Testis (tissue), 5 donors: ENCODE data around the gene HNRNPH2. TPM values are rescaled to one million over a fixed set of nuclear protein-coding genes. Genes with fewer than 3 reads are reported as not detected.

Source experiments
- DNase-seq: peaks from one replicate; pipeline ENCODE4 v3.0.0-alpha.2; 2019
- H3K27ac ChIP-seq, 2 donors: fragments of 200-600 bp; sonication (generic); one replicate each; pipeline ENCODE4 v1.5.1; 2019
- H3K27me3 ChIP-seq: fragments of 200-600 bp; sonication (generic); one replicate; pipeline ENCODE4 v1.5.1; 2019
- H3K36me3 ChIP-seq: fragments of 200-600 bp; sonication (generic); one replicate; pipeline ENCODE4 v1.5.1; 2017; ENCODE audit warnings: low read depth; ENCODE audit errors: missing control alignments
- H3K4me1 ChIP-seq: fragments of 200-600 bp; sonication (generic); one replicate; pipeline ENCODE4 v1.5.1; 2019
- H3K4me3 ChIP-seq, 2 donors: fragments of 200-600 bp; sonication (generic); one replicate each; pipeline ENCODE4 v1.5.1; 2017 to 2019
- H3K9me3 ChIP-seq: fragments of 200-600 bp; sonication (generic); one replicate; pipeline ENCODE4 v1.5.1; 2017
- POLR2A ChIP-seq: fragments of 450-650 bp; IDR thresholded peaks from one replicate; pipeline ENCODE4 v1.6.1; 2017; ENCODE audit warnings: antibody characterized with exemption, mild to moderate bottlenecking, moderate library complexity
- WGBS, 2 donors: methylation state at CpG; one replicate each; pipeline ENCODE4 v1.1.5; 2018; 5-methylcytosine and 5-hydroxymethylcytosine counted together
- intact Hi-C: fragments of 100-400 bp; cut with DNase I; formaldehyde crosslinking; loops from one replicate; pipeline ENCODE4 v1.15.1; 2023; ENCODE audit warnings: low total_unique reads
- long read RNA-seq, 2 donors: transcript quantifications; one replicate each; lab custom pipeline, GENCODE V29; 2026
- polyA plus RNA-seq: library from polyadenylated mRNA; stranded (reverse); fragments of 350-450 nt; fragmentation: Illumina TruSeq; extraction: RNeasy Lipid Tissue Mini Kit (QIAGEN cat#74804); gene quantifications from one replicate; pipeline ENCODE4 v1.2.3, GENCODE V29; 2014; ENCODE audit warnings: low read depth, low replicate concordance; ENCODE audit not compliant: insufficient read depth
- total RNA-seq, 2 donors: library from RNA; depleted of rRNA; stranded (reverse); fragments of >200 nt; gene quantifications; one replicate each; pipeline ENCODE4 v1.2.3, GENCODE V29; 2016
- TF ChIP-seq, protein P1 (sequence below), 3 experiments: fragments of 450-650 bp in 2 of 3; fragments of 200-600 bp in 1 of 3; sonication (generic) in 1 of 3; IDR thresholded peaks; one replicate each; pipeline ENCODE4 v1.5.1; 2016 to 2019; ENCODE audit warnings: antibody characterized with exemption in 3 of 3, mild to moderate bottlenecking in 2 of 3, moderate library complexity in 1 of 3

The HNRNPH2 gene, protein sequence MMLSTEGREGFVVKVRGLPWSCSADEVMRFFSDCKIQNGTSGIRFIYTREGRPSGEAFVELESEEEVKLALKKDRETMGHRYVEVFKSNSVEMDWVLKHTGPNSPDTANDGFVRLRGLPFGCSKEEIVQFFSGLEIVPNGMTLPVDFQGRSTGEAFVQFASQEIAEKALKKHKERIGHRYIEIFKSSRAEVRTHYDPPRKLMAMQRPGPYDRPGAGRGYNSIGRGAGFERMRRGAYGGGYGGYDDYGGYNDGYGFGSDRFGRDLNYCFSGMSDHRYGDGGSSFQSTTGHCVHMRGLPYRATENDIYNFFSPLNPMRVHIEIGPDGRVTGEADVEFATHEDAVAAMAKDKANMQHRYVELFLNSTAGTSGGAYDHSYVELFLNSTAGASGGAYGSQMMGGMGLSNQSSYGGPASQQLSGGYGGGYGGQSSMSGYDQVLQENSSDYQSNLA
- total RNA-seq (10 to 100 TPM; 31.1 to 39.5 TPM), polyA plus RNA-seq (46.3 TPM)
- long read RNA-seq, donor 1, transcript HNRNPH2-201 (2 exons, 2,223 nt), result major isoform, 33 of 33 reads
- long read RNA-seq, donor 1, partial matches to known transcripts, result 0 of 33 reads
- long read RNA-seq, donor 1, other reads (novel, unspliced or antisense), result 0 of 33 reads
- long read RNA-seq, donor 2, transcript HNRNPH2-201 (2 exons, 2,223 nt), result major isoform, 28 of 28 reads
- long read RNA-seq, donor 2, partial matches to known transcripts, result 0 of 28 reads
- long read RNA-seq, donor 2, other reads (novel, unspliced or antisense), result 0 of 28 reads

DNA sequence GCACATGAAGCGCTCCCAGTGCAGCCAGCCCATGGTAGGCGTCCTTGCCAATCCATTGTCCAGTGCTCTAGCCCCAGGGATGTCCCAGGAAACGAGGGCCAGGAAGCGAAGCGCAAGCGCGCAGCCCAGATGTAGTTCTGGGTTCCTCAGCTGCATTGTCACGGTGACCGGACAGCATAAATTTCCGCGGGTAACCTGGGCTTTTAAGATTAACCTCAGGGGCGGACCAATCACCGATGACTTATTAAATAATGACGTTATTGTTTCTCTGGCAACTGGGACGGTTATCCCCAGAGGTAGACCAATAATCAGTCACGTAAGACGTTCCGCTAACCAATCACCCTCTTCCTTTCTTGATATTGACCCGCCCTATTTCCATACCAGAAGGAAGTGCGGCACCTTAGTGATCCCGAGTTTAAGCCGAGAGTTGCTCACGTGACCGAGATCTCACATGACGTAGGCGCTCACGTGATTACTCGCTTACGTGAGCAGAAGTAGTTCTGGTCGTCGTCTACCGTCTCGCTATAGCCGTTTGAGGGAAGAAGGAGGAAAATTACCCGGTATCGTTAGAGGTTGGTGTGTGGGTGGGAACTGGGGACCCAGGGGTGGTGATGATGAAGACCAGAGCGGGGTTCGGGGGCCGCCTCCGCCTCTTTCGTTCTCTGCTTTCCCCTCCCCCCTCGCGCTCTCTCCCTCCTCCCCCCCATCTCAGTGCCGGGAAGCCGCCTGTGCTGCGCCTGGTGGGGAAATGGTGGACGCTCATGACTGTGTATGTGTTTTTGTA lies at the start of gene HNRNPH2, which contains the start of gene GLA:
Gene HNRNPH2, plus strand, starts transcription at position 475 of the 784 bp plus-strand sequence. CDS start 3,767 bp downstream, outside the sequence.
Gene GLA, minus strand, starts transcription at position 178 of the 784 bp plus-strand sequence. Its CDS starts 22 bp downstream, at position 156.
- Histone ChIP-seq H3K27me3 (no peaks in the 10 kb centered on the region), H3K27ac (peak within 1 kb of the TSS; percentile 94 to 95), H3K4me1 (peaks cover 5% of the 10 kb centered on the region), H3K9me3 (no peaks in the 10 kb centered on the region), H3K4me3 (peak within 1 kb of the TSS; percentile 59 to 73), H3K36me3 (no peaks in the 10 kb centered on the region)
- 0% methylated on average over 15 to 43 of the region's 47 CpGs for WGBS, 2 donors
- intact Hi-C loops, result no loop called here
- DNase-seq, result peak; percentile 96
- peak; percentile 77 for TF ChIP-seq POLR2A
- TF ChIP-seq, protein P1, sequence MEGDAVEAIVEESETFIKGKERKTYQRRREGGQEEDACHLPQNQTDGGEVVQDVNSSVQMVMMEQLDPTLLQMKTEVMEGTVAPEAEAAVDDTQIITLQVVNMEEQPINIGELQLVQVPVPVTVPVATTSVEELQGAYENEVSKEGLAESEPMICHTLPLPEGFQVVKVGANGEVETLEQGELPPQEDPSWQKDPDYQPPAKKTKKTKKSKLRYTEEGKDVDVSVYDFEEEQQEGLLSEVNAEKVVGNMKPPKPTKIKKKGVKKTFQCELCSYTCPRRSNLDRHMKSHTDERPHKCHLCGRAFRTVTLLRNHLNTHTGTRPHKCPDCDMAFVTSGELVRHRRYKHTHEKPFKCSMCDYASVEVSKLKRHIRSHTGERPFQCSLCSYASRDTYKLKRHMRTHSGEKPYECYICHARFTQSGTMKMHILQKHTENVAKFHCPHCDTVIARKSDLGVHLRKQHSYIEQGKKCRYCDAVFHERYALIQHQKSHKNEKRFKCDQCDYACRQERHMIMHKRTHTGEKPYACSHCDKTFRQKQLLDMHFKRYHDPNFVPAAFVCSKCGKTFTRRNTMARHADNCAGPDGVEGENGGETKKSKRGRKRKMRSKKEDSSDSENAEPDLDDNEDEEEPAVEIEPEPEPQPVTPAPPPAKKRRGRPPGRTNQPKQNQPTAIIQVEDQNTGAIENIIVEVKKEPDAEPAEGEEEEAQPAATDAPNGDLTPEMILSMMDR (IDR thresholded peaks at IDR 0.05), result no peak

DNA sequence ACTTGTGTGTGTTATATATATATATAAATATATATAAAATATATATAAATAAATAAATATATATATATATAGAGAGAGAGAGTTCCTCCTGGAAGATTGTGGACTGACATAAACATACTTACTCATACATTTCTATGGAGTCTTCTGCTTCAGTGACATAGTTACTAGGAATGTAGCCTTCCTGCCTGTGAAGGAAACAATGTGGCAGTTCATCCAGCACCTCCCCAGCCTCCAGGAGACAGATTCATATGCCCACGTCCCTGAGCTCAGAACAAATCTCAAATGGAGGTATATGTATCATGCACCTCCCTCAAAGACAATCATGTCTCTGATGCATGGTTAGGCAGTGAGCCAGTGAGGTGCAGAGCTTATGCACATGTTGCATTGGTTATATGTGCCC lies 48.1 kb upstream of the HNRNPH2 start:
- intact Hi-C loops, result no loop called here
- Histone ChIP-seq H3K4me1 (no peaks in the 10 kb centered on the region), H3K36me3 (no peaks in the 10 kb centered on the region), H3K9me3 (no peaks in the 10 kb centered on the region), H3K27me3 (no peaks in the 10 kb centered on the region), H3K4me3 (no peak overlapping the region), H3K27ac (no peak overlapping the region)
- peak; percentile 57 for DNase-seq
- TF ChIP-seq, protein P1 (IDR thresholded peaks at IDR 0.05), result no peak
- no peak for TF ChIP-seq POLR2A
- WGBS, 2 donors, result 25 to 38% methylated on average over 1 of the region's 1 CpG

DNA sequence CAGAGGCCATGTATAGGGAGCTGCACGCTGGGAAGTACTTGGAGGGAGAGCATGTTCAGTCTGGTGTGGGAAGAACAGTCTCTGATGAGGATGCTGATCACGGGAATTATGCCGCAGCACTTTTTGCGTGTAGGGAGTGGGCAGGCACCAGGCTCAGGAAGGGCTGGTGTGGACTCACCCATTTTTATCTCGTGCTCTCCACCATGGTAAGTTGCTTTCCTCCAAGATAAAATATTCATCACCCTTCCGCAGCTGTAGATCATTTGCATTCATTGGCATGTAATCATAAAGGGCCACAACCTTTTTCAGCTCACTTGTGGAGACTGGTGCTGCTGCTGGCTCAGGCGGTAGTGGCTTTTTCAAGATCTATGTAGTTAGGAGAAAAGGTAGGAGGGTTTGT lies 47.6 kb upstream of the HNRNPH2 start:
- intact Hi-C loops, result no loop called here

DNA sequence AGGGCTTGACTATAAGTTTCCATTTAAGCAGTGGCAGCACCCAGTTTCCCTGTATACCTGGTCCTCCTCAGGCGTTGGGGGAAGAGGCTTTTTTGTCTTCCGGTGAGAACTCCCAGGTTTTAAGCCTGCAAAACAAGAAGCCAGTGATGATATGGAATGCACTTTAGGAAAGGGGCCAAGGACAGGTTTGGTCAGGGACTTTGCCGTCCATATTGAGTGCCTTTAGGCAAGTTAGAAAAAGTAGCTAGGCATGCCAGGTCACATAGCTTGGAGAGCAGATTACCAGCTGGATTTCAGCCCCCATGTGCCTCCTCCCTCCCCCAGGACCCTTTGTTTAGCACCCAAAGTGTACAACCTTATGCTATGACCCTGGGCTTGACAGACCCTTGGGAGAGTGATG lies 45.9 kb upstream of the HNRNPH2 start:
- no peaks in the 10 kb centered on the region for H3K27me3 ChIP-seq
- no peak overlapping the region for H3K27ac ChIP-seq
- H3K9me3 ChIP-seq, result no peaks in the 10 kb centered on the region
- no peak overlapping the region for H3K4me3 ChIP-seq
- no peak for DNase-seq
- intact Hi-C loops, result no loop called here
- H3K4me1 ChIP-seq, result no peaks in the 10 kb centered on the region
- TF ChIP-seq, protein P1 (IDR thresholded peaks at IDR 0.05), result no peak
- no peak for TF ChIP-seq POLR2A
- 61 to 85% methylated on average over 3 of the region's 3 CpGs for WGBS, 2 donors
- no peaks in the 10 kb centered on the region for H3K36me3 ChIP-seq

More for the DNA sequence above, 47.6 kb upstream of the HNRNPH2 start:
- H3K4me3 ChIP-seq, result no peak overlapping the region
- TF ChIP-seq, protein P1 (IDR thresholded peaks at IDR 0.05), result no peak
- no peak for TF ChIP-seq POLR2A
- peak; percentile 29 for DNase-seq
- no peaks in the 10 kb centered on the region for H3K9me3 ChIP-seq
- 53 to 65% methylated on average over 2 to 7 of the region's 7 CpGs for whole genome bisulfite sequencing, 2 donors
- no peaks in the 10 kb centered on the region for H3K4me1 ChIP-seq
- H3K27me3 ChIP-seq, result no peaks in the 10 kb centered on the region
- no peaks in the 10 kb centered on the region for H3K36me3 ChIP-seq
- no peak overlapping the region for H3K27ac ChIP-seq
